Calu3 (cell line): ENCODE results near the gene CDK1. TPM values are rescaled to one million over a fixed set of nuclear protein-coding genes. Genes with fewer than 3 reads are reported as not detected.
A peak's percentile ranks its signal among the peaks of the same experiment; 100 is the strongest.

Source experiments
- BruUV-seq: library from RNA; stranded (reverse); fragments of 400-500 nt; replicated peaks from 2 replicates; lab custom pipeline; 2021; lab: Mats Ljungman, UMichigan
- CTCF ChIA-PET: fragments of 300-600 bp; sonication (Branson Sonifier 250); formaldehyde crosslinking; loops from one replicate; lab custom pipeline; 2022; ENCODE audit warnings: antibody characterized with exemption; lab: Charles Lee
- DNase-seq: peaks from one replicate; pipeline ENCODE4 v3.0.0; 2022
- H3K27ac Mint-ChIP-seq: one replicate; pipeline ENCODE4 v1.8.0; 2022; ENCODE audit warnings: mixed read lengths; ENCODE audit not compliant: unreplicated experiment
- H3K27me3 Mint-ChIP-seq: one replicate; pipeline ENCODE4 v1.8.0; 2022; ENCODE audit warnings: mixed read lengths; ENCODE audit not compliant: unreplicated experiment
- H3K36me3 Mint-ChIP-seq: one replicate; pipeline ENCODE4 v1.8.0; 2022; ENCODE audit warnings: mild to moderate bottlenecking, moderate library complexity, mixed read lengths; ENCODE audit not compliant: insufficient read depth, unreplicated experiment
- H3K4me1 Mint-ChIP-seq: one replicate; pipeline ENCODE4 v1.8.0; 2022; ENCODE audit warnings: mild to moderate bottlenecking, low read depth, mixed read lengths; ENCODE audit not compliant: unreplicated experiment
- H3K4me3 Mint-ChIP-seq: one replicate; pipeline ENCODE4 v1.8.0; 2022; ENCODE audit warnings: mild to moderate bottlenecking, low read depth, moderate library complexity, mixed read lengths; ENCODE audit not compliant: unreplicated experiment
- H3K9me3 Mint-ChIP-seq: one replicate; pipeline ENCODE4 v1.8.0; 2022; ENCODE audit warnings: low read depth, mixed read lengths; ENCODE audit not compliant: unreplicated experiment
- intact Hi-C: fragments of 100-400 bp; cut with micrococcal nuclease; formaldehyde crosslinking; loops from one replicate; pipeline ENCODE4 v1.10.0; 2022; ENCODE audit not compliant: unreplicated experiment
- total RNA-seq: library from RNA; stranded (reverse); gene quantifications from 2 replicates; pipeline ENCODE4 v1.2.3, GENCODE V29; 2022
- TF ChIP-seq, protein P1 (sequence below): fragments of 200-600 bp; IDR thresholded peaks from one replicate; pipeline ENCODE4 v1.8.0; 2022; ENCODE audit warnings: antibody characterized with exemption; ENCODE audit not compliant: unreplicated experiment

The CDK1 gene
- total RNA-seq, 1 experiment from 2014 or later, result 140 TPM

DNA sequence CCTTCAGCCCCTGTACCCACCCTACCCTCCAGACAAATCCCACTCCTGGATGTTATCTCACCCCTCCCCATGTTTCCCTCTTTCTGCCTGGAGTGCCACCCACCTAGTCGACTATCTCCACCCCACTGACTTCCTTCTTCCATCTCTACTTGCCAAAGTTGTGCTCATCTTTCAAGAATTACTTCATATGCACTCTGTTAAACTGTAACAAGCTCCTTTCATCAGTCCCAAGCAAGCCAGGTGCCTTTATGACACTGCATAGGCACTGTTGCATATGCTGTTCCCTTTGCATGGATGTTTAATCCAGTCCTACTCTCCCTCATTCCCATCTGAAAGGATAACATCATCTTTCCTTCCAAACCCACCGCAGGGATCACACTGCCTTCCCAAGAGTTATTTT lies 8.9 kb upstream of the CDK1 start:
- no peaks in the 10 kb centered on the region for H3K36me3 Mint-ChIP-seq
- no TSS peak for BruUV-seq
- no peak overlapping the region for H3K27ac Mint-ChIP-seq
- H3K4me1 Mint-ChIP-seq, result peaks cover 14% of the 10 kb centered on the region
- H3K4me3 Mint-ChIP-seq, result no peak overlapping the region
- H3K9me3 Mint-ChIP-seq, result peaks cover 2% of the 10 kb centered on the region
- CTCF ChIA-PET, result interaction anchor here (1.6 kb wide), 1 partner anchor 9 kb away, joined by 8 read pairs; the partner anchor contains the start of gene CDK1
- intact Hi-C loops, result loop anchor here (2.0 kb wide), 2 partner anchors 37 to 123 kb away; no protein-coding TSS in a partner anchor
- H3K27me3 Mint-ChIP-seq, result no peaks in the 10 kb centered on the region
- no peak for DNase-seq
- TF ChIP-seq, protein P1, sequence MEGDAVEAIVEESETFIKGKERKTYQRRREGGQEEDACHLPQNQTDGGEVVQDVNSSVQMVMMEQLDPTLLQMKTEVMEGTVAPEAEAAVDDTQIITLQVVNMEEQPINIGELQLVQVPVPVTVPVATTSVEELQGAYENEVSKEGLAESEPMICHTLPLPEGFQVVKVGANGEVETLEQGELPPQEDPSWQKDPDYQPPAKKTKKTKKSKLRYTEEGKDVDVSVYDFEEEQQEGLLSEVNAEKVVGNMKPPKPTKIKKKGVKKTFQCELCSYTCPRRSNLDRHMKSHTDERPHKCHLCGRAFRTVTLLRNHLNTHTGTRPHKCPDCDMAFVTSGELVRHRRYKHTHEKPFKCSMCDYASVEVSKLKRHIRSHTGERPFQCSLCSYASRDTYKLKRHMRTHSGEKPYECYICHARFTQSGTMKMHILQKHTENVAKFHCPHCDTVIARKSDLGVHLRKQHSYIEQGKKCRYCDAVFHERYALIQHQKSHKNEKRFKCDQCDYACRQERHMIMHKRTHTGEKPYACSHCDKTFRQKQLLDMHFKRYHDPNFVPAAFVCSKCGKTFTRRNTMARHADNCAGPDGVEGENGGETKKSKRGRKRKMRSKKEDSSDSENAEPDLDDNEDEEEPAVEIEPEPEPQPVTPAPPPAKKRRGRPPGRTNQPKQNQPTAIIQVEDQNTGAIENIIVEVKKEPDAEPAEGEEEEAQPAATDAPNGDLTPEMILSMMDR, result no peak

DNA sequence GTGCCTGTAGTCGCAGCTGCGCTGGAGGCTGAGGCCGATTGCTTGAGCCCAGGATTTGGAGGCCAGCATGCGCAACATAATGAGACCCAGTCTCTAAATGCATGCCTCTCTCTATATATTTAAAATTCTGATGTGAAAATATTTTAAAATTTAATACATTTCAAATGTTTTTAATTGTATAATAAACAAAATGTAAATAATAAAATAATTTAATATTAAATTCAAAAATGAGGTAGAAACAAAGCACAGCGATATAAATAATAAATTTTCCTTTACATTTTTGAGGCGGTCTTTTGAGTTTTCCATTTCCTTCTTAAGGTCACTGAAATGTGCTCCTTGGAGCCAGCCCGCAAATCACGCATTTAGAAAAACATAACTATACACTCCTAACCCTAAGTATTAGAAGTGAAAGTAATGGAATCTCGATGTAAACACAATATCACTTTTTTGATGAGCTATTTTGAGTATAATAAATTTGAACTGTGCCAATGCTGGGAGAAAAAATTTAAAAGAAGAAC lies 523 bp upstream of the CDK1 start:
- CTCF ChIA-PET, result interaction anchor here (0.6 to 1.1 kb wide), 6 partner anchors 9 to 555 kb away, joined by 3 to 8 read pairs (median 4); no protein-coding TSS in a partner anchor
- no TSS peak for BruUV-seq
- intact Hi-C loops, result no loop called here
- Mint-ChIP-seq H3K36me3 (peaks cover 36% of the 10 kb centered on the region), H3K4me3 (peak overlapping the region; percentile 94), H3K27ac (peak overlapping the region; percentile 93), H3K4me1 (peaks cover 23% of the 10 kb centered on the region), H3K27me3 (no peaks in the 10 kb centered on the region), H3K9me3 (no peaks in the 10 kb centered on the region)
- DNase-seq, result no peak
- TF ChIP-seq, protein P1, result no peak

DNA sequence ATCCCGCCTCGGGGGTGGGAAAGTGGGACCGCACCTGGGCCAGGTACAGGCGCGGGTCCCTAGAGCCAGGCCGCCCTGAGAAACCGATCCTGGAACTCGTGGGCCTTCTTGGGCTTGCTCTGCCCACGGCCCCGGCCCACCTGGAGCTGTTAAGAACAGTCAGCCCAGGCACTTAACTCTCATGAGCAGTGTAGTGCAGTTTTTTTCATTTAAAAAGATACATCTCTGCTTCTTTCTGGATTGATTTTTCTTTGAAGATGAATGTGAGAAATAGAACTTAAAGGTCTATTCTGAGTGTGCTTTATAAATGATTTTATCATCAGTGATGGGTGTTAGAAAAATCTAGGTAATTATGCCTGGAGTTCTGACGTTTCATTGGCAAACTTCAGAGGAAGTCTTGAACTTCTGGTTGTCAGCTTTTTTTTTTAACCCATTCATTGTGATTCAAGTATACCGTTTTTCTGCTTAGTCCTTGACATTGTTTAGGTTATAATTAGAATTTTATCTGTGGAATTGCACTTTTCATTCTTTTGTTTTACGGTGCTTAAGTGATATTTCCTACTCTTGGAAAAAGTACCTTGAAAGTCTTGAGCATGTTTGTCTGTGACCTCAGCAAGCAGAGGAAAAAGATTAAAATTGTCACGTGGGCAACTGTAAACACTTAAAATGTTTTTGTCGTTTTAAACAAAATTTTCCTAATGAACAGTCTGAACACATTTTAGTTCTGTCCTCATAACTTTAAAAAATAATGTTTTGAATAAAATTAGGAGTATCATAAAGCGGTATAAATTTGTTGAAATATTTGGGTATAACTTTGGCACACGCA lies 906 bp downstream of the CDK1 start:
- H3K9me3 Mint-ChIP-seq, result no peaks in the 10 kb centered on the region
- intact Hi-C loops, result no loop called here
- CTCF ChIA-PET, result interaction anchor here (1.1 kb wide), 1 partner anchor 46 kb away, joined by 6 read pairs; no protein-coding TSS in a partner anchor
- peaks cover 28% of the 10 kb centered on the region for H3K4me1 Mint-ChIP-seq
- TF ChIP-seq, protein P1, result no peak
- H3K4me3 Mint-ChIP-seq, result peak overlapping the region; percentile 94
- BruUV-seq, result TSS peak; percentile 31
- DNase-seq, result no peak
- H3K27ac Mint-ChIP-seq, result peak overlapping the region; percentile 93
- H3K36me3 Mint-ChIP-seq, result peaks cover 51% of the 10 kb centered on the region
- no peaks in the 10 kb centered on the region for H3K27me3 Mint-ChIP-seq

- TF ChIP-seq, protein P1, result no peak
- H3K4me1 Mint-ChIP-seq, result peaks cover 45% of the 10 kb centered on the region
- BruUV-seq, result no TSS peak
- intact Hi-C loops, result no loop called here
- peak overlapping the region; percentile 81 for H3K27ac Mint-ChIP-seq
- H3K27me3 Mint-ChIP-seq, result no peaks in the 10 kb centered on the region
- H3K36me3 Mint-ChIP-seq, result peaks cover 68% of the 10 kb centered on the region
- CTCF ChIA-PET, result no interaction called here
- no peaks in the 10 kb centered on the region for H3K9me3 Mint-ChIP-seq
- peak overlapping the region; percentile 94 for H3K4me3 Mint-ChIP-seq
- no peak for DNase-seq
These were observed 3.4 kb downstream of the CDK1 start for GRCh38 chr10:60781661-60782060.
